Left lung (tissue), 10 donors: ENCODE data around the gene NTM. TPM values are rescaled to one million over a fixed set of nuclear protein-coding genes. Genes with fewer than 3 reads are reported as not detected.

Source experiments
- ATAC-seq: fragments of 200-7000 bp; cut with Tn5 transposase; one replicate; pipeline ENCODE4 v1.9.1; 2020; ENCODE audit warnings: moderate library complexity
- DNase-seq, 4 donors: peaks; one replicate each; pipeline ENCODE4 v3.0.0-alpha.2; 2013 to 2020
- H3K27ac ChIP-seq, 2 donors: fragments of 200-600 bp; sonication (generic) in 1 of 2; one replicate each; pipeline versions ENCODE4 v1.5.0 to v1.8.0; 2020 to 2021
- H3K27me3 ChIP-seq, 2 donors: fragments of 200-600 bp; sonication (generic) in 1 of 2; one replicate each; pipeline versions ENCODE4 v1.5.0 to v1.8.0; 2020 to 2021
- H3K36me3 ChIP-seq, 2 donors: fragments of 200-600 bp; sonication (generic) in 1 of 2; one replicate each; pipeline versions ENCODE4 v1.5.0 to v1.8.0; 2020 to 2021
- H3K4me1 ChIP-seq, 2 donors: fragments of 200-600 bp; one replicate each; pipeline ENCODE4 v1.8.0; 2021
- H3K4me3 ChIP-seq, 2 donors: fragments of 200-600 bp; sonication (generic) in 1 of 2; one replicate each; pipeline versions ENCODE4 v1.5.0 to v1.8.0; 2020 to 2021; ENCODE audit warnings: mild to moderate bottlenecking in 1 of 2
- H3K9me3 ChIP-seq, 2 donors: fragments of 200-600 bp; sonication (generic) in 1 of 2; one replicate each; pipeline versions ENCODE4 v1.5.0 to v1.8.0; 2020 to 2021
- intact Hi-C, 2 donors: fragments of 100-400 bp; cut with DNase I; formaldehyde crosslinking; loops; one replicate each; pipeline versions ENCODE4 v1.11.2 to v1.14.2; 2022
- polyA plus RNA-seq, 6 donors: library from polyadenylated mRNA; unstranded; fragments of 120-200 nt; gene quantifications; one replicate each; pipeline ENCODE4 v1.2.1, GENCODE V29; 2013; ENCODE audit not compliant: insufficient read length in 6 of 6
- total RNA-seq, 2 donors: library from RNA; stranded (reverse); fragmentation: NEBNext Ultra II Directional; extraction: Animal tissue kit (Norgen Biotek cat#: 25700); gene quantifications; one replicate each; pipeline ENCODE4 v1.2.1, GENCODE V29; 2021
- TF ChIP-seq, protein P1 (sequence below), 2 donors: fragments of 200-600 bp; sonication (generic) in 1 of 2; IDR thresholded peaks; one replicate each; pipeline versions ENCODE4 v1.5.0 to v1.8.0; 2021; ENCODE audit warnings: antibody characterized with exemption in 2 of 2
- donor health status: DM: no; HTN: yes; CAD: no.
- donor health status: DM: no; HTN: no; CAD: no.

The NTM gene
- total and polyA plus RNA-seq, 8 donors, result 9.5 to 31.0 (median 21.1) TPM

DNA sequence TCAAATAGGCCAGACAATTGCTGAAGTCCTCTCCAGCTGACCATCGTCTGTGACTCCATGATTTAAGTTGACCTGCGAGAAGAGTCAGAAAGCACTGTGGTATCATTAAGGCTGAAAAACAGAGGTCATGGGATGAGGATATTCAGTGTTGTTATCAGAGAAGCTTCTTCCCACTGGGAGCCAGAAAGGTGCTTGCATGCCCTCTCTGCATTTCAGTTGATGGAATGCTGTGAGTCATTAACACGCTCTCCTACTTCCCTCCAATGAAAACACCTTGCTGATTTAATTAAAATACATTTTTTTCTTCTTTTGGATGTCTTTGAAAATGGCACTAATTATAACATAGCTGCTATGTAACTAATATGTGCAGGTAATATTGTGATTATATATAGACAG is 667.0 kb downstream of the NTM start:
- ATAC-seq (no peak), DNase-seq (no peak)
- intact Hi-C loops, result no loop called here
- TF ChIP-seq, protein P1, sequence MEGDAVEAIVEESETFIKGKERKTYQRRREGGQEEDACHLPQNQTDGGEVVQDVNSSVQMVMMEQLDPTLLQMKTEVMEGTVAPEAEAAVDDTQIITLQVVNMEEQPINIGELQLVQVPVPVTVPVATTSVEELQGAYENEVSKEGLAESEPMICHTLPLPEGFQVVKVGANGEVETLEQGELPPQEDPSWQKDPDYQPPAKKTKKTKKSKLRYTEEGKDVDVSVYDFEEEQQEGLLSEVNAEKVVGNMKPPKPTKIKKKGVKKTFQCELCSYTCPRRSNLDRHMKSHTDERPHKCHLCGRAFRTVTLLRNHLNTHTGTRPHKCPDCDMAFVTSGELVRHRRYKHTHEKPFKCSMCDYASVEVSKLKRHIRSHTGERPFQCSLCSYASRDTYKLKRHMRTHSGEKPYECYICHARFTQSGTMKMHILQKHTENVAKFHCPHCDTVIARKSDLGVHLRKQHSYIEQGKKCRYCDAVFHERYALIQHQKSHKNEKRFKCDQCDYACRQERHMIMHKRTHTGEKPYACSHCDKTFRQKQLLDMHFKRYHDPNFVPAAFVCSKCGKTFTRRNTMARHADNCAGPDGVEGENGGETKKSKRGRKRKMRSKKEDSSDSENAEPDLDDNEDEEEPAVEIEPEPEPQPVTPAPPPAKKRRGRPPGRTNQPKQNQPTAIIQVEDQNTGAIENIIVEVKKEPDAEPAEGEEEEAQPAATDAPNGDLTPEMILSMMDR (IDR thresholded peaks at IDR 0.05), result no peak
- no peaks in the 10 kb centered on the region for H3K4me1 ChIP-seq
- H3K4me3 ChIP-seq, result no peak overlapping the region
- H3K27me3 ChIP-seq, result no peaks in the 10 kb centered on the region
- H3K36me3 ChIP-seq, result no peaks in the 10 kb centered on the region
- no peaks in the 10 kb centered on the region for H3K9me3 ChIP-seq
- H3K27ac ChIP-seq, result no peak overlapping the region

DNA sequence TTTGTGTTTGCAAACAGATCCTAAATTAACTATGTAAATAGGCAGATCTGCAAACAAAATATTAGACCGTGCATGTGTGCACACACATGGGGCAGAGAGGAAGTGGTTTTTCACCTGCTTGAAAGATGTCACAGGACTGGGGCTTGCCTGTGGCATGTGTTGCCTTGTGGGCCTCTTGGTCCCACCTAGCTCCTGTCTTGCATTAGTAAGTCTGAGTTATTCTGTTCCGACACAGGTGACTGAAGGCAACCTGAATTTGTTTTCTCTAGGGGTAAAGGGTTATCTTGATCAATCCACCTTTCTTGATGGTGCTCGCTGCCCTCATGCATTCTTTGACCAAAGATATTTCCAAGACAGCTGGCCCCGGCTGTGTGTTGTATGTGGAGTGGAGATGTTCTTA is 667.5 kb downstream of the NTM start:
- intact Hi-C loops, result no loop called here
- Histone ChIP-seq H3K4me3 (no peak overlapping the region), H3K27me3 (no peaks in the 10 kb centered on the region), H3K27ac (no peak overlapping the region), H3K4me1 (no peaks in the 10 kb centered on the region), H3K36me3 (no peaks in the 10 kb centered on the region), H3K9me3 (no peaks in the 10 kb centered on the region)
- DNase-seq (no peak), ATAC-seq (no peak)
- TF ChIP-seq, protein P1 (IDR thresholded peaks at IDR 0.05), result no peak

DNA sequence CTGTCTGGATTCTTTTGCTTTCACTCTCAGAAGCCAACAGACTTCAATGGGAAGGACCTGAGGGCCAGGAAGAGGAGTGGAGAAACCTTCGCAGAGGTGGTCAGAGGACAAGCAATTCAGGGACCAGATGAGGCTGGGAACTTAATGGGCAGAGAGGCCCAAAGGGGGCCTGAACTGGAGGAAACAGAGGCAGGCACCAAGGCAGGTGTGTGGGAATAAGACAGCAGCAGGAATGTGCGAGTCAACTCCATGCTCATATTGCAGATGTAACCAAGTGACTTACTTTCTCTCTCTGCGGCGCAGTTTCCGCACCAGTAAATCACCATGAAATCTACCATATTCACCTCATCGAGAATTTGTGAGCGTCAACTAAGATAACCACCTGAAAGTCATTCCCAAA is 669.1 kb downstream of the NTM start:
- ATAC-seq, result no peak
- no peak for DNase-seq
- no peak overlapping the region for H3K27ac ChIP-seq
- no peaks in the 10 kb centered on the region for H3K27me3 ChIP-seq
- H3K4me3 ChIP-seq, result no peak overlapping the region
- H3K36me3 ChIP-seq, result no peaks in the 10 kb centered on the region
- no peaks in the 10 kb centered on the region for H3K9me3 ChIP-seq
- H3K4me1 ChIP-seq, result no peaks in the 10 kb centered on the region
- TF ChIP-seq, protein P1 (IDR thresholded peaks at IDR 0.05), result no peak
- intact Hi-C loops, result no loop called here

DNA sequence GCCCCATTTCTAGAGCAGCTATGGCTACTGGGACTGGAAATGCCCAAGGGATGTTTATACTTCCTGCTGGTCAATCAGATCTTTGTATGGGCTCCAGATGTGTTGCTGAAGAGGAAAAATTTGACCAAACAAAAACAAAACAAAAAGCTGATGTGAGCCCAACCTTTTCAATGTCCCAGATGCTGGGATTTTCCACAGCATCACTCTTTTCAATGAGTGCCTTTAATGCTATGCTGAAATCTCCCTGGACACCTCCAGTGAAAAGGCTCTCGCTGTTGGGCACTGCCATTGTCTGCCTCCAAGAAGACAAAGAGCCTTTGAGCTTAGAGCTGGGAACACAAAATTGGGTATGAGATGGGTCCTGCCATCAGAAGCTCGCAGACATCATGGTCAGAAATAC is 671.9 kb downstream of the NTM start:
- no peaks in the 10 kb centered on the region for H3K27me3 ChIP-seq
- no peaks in the 10 kb centered on the region for H3K4me1 ChIP-seq
- no peak overlapping the region for H3K27ac ChIP-seq
- H3K4me3 ChIP-seq, result no peak overlapping the region
- DNase-seq (no peak), ATAC-seq (no peak)
- intact Hi-C loops, result no loop called here
- H3K9me3 ChIP-seq, result no peaks in the 10 kb centered on the region
- TF ChIP-seq, protein P1 (IDR thresholded peaks at IDR 0.05), result no peak
- H3K36me3 ChIP-seq, result no peaks in the 10 kb centered on the region

DNA sequence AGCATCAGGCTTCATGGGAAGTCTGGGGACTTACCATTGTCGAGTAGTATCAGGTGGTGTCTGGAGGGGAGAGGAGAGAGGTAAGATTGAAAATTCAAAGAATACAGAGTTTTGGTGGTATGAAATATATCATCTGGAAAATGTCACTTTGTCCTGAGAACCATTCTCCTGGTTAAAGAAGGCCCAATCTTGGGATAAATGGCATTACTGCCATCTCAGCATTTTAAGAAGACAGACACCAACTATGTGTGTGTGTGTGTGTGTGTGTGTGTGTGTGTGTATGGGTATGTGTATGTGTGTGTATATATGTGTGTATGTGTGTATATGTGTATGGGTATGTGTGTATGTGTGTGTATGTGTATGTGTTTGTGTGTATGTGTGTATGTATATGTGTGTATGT is 673.3 kb downstream of the NTM start:
- no peak overlapping the region for H3K27ac ChIP-seq
- ATAC-seq, result no peak
- DNase-seq, result no peak
- H3K4me1 ChIP-seq, result no peaks in the 10 kb centered on the region
- H3K27me3 ChIP-seq, result no peaks in the 10 kb centered on the region
- TF ChIP-seq, protein P1 (IDR thresholded peaks at IDR 0.05), result no peak
- H3K4me3 ChIP-seq, result no peak overlapping the region
- H3K36me3 ChIP-seq, result no peaks in the 10 kb centered on the region
- intact Hi-C loops, result no loop called here
- no peaks in the 10 kb centered on the region for H3K9me3 ChIP-seq
